GM19372 (cell line): ENCODE measurements around the gene OR56A3.
"Not testable (repeated sequence)": the region's sequence is repeated elsewhere in the genome, so short reads cannot be mapped to it uniquely, and the experiment has no call there.

Source experiments
- ATAC-seq: cut with Tn5 transposase; IDR thresholded peaks from one replicate; pipeline ENCODE4 v1.9.1; 2021; ENCODE audit warnings: mild to moderate bottlenecking, low read depth, moderate library complexity; ENCODE audit not compliant: unreplicated experiment

OR56A3 gene, protein sequence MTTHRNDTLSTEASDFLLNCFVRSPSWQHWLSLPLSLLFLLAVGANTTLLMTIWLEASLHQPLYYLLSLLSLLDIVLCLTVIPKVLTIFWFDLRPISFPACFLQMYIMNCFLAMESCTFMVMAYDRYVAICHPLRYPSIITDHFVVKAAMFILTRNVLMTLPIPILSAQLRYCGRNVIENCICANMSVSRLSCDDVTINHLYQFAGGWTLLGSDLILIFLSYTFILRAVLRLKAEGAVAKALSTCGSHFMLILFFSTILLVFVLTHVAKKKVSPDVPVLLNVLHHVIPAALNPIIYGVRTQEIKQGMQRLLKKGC

DNA sequence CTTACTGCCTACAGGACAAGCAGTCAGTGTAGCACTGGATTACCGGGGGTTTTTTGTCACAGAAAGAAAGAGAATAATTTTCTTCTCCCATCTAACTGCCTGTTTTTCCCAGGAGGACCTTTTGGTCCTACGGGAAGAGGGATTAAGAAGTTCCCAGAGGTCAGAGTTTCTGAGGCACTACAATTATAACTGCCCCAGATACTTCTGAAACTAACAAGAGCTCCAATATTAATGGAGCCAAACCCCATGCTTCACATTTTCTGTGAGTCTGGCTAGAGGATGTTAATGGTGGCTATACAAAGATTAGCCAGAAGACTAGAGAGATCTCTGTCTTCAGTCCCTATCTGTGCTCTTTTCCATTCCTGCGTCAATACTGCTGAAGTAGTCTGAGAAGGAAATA is at the start of gene OR56A3:
OR56A3 (plus strand) TSS at position 301 of the 400 bp plus-strand sequence. CDS start 5,096 bp downstream, outside the sequence.
- ATAC-seq = no peak

DNA sequence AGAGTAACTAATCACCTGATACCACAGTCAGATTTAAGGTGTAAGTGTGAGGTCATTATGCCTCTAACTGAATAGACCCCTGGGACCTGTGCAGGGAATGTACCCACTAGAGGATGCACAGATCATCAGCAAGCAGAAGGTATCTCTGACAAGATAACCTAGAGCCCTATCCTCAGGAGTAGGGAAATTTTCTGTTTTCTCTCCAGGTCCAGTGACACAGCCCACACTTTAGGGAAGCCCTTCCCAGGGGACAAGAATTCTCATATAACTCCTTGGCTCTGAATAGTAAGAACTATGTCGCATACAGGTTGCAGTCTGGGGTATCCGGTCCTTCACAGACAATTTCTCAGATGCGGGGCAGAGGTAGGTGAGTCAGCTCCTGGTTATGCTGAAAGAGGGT is 49.1 kb upstream of the OR56A3 start, which contains the start of gene OR52E5:
OR52E5 (plus strand) TSS at position 301 of the 400 bp plus-strand sequence. CDS start 7,569 bp downstream, outside the sequence.
- ATAC-seq = no peak

DNA sequence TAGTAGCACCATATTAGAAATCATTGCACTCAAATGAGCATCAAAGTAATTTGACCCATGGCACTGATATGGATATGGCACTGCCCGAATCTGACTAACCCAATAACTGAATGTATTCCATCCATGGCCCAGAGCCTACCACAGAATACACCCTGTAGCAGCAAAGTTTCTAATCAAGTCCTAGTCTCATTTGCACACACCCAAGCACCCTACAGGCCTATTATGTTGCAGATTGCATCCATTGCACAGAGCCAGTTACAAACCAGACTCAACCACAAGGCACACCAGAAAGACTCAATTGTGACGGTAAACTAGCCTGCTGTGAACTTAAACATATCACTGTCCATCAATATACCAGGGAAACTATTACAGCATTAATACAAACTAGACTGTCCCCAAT is 42.5 kb upstream of the OR56A3 start:
- ATAC-seq = no peak

DNA sequence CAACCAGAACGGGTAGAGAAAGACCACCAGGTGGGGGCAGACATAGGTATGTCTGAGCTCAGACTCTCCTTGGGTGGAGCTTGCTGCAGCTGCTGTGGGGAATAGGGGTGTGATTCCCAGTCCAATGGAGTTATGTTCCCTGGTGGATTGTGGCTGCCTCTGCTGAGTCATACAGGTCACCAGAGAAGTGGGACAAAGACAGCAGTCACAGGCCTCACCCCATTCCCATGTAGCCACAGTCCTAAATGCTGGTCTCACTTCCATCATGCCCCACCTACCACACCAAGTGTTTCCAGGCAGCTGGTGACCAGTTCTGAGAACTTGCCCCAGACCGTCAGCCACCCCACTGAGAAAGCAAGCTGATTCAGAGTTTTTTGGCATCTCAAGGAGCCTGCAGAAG is 31.5 kb upstream of the OR56A3 start:
- ATAC-seq = no peak

DNA sequence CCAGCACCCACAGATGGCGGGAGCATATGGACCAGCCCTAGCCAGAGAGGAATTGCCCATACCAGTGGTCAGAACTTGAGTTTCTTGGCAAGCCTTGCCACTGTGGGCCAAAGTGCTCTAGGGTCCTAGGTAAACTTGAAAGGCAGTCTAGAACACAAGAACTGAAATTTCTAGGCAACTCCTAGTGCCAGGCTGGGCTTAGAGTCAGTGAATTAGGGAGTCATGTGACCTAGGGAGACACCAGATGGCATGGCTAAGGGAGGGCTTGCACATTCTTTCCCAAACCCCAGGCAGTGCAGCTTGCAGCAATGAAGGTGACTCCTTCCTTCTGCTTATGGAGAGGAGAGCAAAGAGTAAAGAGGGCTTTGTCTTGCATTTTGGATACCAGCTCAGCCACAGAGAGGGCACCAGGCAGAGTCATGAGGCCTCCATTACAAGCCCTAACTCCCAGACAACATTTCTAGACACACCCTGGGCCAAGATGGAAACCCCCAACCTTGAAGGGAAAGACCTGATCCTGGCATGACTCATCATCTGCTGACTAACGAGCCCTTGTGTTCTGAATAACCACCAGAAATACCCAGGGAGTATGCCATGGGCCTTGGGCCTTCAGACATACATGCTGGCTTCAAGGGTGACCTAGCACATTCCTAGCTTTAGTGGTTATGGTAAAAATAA is 19.2 kb upstream of the OR56A3 start:
- peak; percentile 70 for ATAC-seq

DNA sequence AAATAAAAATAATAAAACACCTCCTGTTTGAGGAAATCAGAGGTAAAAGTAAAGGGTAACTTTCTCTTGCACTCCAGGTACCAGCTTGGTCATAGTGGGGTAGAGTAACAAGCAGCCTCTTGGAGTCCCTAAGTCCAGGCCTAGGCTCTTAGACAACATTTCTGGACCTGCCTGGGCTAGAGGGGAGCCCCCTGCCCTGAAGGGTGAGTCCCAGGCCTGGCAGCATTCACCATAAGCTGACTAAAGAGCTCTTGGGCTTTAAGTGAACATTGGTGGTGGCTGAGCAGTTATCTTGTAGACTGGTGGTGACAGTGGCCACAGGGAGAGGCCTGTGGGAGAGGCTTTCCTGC is 18.6 kb upstream of the OR56A3 start:
- peak; percentile 38 for ATAC-seq

DNA sequence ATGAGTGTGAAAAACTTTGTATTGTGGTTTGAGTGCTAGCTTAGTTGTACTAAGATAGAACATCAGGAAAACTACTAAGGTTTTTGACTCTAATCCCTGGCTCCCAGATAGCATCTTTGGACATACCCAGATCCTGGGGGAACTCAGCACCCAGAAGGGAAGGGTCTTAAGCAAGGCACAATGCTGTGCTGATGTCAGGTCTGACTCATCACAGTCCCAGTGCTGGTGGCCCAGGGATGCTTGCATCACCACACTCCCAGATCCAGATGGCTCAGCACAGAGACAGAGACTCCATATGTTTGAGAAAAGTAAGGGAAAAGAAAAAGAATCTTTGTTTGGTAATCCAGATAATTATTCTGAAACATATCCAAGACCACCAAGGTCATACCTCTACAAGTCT is 18.3 kb upstream of the OR56A3 start:
- no peak for ATAC-seq

DNA sequence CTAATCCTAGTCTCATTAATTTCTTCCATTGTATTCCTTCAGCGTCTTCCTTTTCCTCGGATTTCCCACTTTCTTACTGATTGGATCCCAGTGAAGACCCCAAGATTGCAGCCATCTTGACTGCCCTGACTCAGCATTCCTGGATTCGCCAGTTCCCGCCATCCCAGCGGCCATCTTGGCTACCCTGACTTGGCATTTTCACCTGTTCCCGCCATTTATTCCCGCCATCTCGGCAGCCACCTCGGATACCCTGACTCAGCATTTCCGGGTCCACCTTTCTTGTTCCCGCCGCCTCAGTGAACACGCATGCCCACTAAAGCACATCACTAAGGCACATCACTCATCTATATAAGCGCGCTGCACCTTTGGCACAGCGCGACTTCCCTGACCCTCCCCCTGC is 13.8 kb upstream of the OR56A3 start:
- ATAC-seq = no peak

DNA sequence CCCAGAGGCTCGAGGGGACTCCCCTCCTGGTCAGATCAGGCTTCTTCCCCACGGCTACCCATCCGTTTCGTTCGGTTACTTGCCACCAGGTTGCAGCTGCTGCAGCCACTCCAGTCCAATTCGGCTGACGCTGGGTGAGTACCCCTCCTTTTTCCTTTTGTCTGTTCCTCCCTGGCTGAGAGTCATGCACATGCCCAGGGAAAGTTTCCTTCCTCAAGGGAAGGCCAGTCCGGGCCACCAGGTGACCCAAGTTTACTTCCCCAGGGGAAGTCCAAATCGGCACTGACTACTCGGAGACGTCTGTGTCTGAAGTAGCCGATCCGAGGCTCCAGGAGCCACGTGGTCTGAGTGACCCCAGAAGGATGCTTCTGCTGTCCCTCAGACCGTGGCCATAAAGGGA is 13.2 kb upstream of the OR56A3 start:
- ATAC-seq = no peak

DNA sequence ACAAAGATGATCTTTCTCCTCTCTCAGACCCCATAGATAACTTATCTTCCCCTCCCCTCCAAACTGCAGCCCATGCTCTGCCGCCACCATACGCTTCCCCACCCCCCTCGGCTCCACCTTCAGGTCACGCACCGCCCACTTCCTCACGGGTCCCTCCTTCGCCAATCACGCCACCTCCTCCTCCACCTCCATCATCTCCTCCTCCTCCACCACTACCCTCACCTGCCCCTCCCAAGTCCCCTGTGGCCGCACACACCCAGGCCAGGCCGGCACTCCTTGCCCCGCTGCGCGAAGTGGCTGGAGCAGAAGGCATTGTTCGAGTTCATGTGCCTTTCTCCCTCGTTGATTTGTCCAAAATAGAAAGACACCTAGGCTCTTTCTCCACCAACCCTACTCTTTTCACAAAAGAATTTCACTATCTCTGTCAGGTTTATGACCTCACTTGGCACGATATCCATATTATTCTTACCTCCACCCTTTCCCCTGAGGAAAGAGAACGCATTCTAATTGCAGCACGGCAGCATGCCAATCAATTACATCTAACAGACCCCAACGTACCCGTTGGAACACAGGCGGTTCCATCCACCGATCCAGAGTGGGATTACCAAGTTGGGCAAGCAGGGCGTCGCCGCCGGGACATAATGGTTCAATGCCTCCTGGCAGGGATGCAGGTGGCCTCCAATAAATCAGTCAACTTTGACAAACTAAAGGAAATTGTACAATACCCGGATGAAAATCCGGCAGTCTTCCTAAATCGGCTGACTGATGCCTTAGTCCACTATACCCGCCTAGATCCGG is 12.3 kb upstream of the OR56A3 start:
- no peak for ATAC-seq

DNA sequence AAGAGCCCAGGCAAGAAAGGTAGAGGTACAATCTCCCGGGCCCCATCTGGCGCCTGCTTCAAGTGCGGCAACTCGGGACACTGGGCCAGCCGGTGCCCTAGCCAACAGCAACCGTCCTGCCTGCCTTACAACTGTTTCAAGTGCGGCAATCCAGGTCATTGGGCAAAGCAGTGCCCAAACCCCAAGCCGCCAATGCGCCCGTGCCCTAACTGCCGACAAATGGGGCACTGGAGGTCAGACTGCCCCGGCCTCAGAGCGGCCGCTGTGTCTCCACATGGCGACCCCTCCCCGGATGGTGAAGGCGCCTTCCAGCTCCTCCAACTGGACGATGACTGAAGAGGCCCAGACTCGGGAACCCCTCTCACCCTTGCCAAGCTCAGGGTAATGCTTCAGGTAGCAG is 11.4 kb upstream of the OR56A3 start:
- ATAC-seq = no peak

DNA sequence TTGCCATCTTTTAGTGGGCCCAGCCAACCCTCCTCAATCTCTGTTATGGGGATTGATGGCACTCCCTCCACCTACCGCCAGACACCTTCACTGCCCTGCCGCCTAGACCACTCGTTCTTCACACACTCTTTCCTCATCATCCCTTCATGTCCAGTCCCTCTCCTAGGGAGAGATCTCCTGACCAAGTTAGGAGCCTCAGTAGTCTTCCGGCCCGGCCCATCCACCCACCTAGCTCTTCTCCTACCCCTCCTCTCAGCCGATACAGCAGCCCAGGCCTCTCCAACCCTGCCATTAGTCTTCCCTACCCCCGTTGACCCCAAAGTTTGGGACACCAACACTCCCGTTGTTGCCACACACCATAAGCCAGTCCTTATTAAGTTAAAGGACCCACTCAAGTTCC is 11.0 kb upstream of the OR56A3 start:
- ATAC-seq = no peak

DNA sequence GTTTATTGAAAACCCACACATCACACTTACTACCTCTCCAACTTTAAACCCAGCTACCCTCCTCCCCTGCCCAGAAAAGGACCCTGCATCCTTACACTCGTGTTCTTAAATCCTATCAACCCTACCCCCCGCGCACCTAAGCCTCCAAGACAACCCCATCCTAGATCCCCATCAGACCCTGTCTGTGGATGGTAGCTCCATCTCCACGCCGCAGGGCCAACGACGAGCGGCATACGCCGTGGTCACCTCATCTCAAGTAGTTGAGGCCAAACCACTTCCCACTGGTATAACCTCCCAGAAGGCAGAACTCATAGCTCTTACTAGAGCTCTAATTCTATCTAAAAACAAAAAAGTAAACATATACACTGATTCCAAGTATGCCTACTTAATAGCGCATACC is 9.4 kb upstream of the OR56A3 start:
- ATAC-seq = no peak

DNA sequence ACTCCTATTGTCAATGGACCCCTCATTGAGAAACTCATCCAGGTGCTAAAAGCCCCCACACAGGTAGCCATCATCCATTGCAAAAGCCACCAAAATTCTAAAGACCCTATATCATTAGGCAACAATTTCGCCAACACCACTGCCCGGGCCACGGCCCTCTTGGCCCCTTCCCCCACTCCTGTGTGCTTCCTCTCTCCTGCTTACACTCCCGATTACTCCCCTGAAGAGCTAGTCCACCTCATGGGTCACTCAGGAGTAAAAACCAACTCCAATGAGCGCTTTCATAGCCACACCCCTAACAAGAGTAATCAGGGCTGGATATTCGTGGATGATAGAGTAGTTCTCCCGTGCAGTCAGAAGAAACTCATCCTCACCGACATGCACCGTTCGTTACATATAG is 8.9 kb upstream of the OR56A3 start:
- no peak for ATAC-seq

DNA sequence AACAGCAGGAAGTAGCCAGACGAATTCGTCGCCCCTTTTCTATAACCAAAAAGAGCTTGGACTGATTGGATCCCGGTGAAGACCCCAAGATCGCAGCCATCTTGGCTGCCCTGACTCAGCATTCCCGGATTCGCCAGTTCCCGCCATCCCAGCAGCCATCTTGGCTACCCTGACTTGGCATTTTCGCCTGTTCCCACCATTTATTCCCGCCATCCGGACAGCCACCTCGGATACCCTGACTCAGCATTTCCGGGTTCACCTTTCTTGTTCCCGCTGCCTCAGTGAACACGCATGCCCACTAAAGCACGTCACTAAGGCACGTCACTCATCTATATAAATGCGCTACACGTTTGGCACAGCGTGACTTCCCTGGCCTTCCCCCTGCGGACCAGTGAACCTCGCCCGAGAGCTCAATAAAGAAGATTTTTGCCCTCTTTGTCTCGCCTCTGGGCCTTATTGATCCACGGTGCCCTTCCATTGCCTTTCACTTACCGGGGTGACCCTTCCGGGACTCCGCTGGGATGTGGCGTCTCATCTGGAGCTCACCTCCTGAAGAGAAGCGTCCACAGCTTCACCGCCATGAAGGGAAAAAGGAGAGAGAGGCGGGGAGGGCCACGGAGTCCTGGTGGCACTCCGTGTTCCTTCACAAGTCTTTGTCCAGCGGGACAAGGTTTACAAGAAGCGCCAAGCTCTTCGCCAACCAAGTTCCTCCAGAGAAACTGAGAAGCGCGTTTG is 4.0 kb upstream of the OR56A3 start:
- no peak for ATAC-seq

DNA sequence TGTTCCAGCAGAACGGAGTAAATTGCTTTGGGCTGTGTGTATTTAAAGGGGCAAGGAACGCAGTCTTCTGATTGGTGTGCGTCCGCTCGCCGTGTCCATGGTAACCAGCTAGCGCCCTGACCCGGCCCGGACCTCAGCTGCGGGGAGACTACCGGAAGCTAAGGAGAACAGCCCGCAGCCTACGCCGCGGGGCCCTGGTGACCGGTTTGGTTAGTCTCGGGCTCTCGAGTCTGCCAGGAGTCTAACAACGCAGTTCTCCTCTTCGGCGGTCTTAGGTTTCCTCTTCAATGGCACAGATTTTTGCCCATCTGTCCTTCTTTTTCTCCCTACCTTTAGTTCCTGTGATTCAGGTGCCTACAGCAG is 3.5 kb upstream of the OR56A3 start:
- ATAC-seq = no peak

DNA sequence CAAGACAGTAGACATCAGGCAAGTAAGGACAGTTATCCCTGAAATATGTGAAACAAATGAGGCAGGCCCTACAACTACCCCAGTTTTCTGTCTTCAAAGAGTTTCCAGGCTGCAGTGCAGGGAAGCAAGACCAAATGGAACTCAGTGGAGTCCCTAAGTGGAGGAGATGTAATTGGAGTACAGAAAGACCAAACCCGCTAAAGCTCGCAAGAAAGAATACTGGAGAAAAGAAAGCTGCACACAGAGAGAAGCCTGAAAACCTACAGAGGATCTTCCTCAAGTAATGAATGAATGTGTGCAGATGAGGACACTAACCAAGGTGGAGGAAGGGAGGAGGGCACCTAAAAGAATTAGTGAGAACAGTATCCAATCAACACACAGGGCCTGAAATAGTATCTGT is 1.3 kb upstream of the OR56A3 start:
- no peak for ATAC-seq

DNA sequence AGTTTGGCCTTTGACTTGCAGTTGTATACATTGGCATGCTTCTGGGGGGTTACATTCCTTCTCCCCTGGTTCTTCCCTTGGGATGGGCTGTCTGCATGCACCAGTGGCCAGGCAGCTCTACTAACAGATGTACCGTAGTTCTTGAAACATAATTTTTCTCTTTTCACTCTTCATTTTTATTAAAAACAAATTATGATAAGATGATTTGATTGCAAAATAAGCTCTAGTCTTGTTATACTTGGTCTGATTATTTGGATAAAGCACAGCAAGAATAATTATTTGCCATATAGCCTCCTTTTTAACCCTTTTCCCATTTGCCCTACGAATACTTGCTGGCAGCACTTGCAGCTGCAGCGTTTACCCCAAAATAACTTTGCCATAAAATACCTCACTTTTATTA is 13.5 kb downstream of the OR56A3 start:
- ATAC-seq = no peak

DNA sequence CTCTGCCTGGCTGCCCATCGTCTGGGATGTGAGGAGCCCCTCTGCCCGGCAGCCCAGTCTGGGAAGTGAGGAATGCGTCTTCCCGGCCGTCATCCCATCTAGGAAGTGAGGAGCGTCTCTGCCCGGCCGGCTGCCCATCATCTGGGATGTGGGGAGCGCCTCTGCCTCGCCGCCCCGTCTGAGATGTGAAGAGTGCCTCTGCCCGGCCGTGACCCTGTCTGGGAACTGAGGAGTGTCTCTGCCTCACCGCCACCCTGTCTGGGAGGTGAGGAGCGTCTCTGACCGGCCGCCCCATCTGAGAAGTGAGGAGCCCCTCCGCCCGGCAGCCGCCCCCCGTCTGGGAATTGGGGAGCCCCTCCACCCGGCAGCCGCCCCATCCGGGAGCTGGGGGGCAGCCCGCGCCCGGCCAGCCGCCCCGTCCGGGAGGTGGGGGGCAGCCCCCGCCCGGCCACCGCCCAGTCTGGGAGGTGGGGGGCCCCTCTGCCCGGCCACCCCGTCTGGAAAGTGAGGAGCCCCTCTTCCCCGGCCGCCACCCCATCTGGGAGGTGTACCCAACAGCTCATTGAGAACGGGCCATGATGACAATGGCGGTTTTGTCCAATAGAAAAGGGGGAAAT is 18.8 kb downstream of the OR56A3 start:
- not testable (repeated sequence) for ATAC-seq

DNA sequence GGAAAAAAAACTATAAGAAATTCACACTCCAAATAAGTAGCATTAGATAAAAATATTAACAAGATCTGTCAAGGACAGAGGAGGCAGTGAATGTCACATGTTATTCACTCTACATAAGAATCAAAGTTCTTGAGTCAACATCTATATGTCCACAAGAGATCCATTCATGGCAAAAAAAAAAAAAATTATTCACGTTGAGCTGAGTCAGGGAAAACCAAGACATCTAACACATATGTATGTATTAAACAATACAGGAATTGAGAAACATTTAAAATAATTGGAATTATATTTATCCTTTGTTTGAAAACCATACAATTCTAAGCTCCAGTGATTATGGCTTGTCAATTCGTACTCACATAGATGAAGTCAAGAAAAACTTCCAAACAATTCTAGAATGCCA is 24.9 kb downstream of the OR56A3 start:
- ATAC-seq = no peak
